ENCODE data around the gene XRCC4.

Gene XRCC4

GRCh38 chr5:83172011-83172410 is 94.7 kb downstream of the XRCC4 start:
- DNase-seq (ENCODE audit: low read depth in 1 of 2, low spot score in 1 of 2) = no peak

- DNase-seq (ENCODE audit: low read depth in 1 of 2, low spot score in 1 of 2) = no peak
These were observed 95.3 kb downstream of the XRCC4 start for GRCh38 chr5:83172655-83173054.

- DNase-seq (ENCODE audit: low read depth in 1 of 2, low spot score in 1 of 2) = no peak
These were observed 96.5 kb downstream of the XRCC4 start for GRCh38 chr5:83173826-83174225.

GRCh38 chr5:83177803-83178202 is 100.5 kb downstream of the XRCC4 start:
- no peak for DNase-seq (ENCODE audit: low read depth in 1 of 2, low spot score in 1 of 2)

- DNase-seq (ENCODE audit: low read depth in 1 of 2, low spot score in 1 of 2) = no peak
These were observed 102.6 kb downstream of the XRCC4 start for GRCh38 chr5:83179966-83180365.

- no peak for DNase-seq (ENCODE audit: low read depth in 1 of 2, low spot score in 1 of 2)
These were observed 107.2 kb downstream of the XRCC4 start for GRCh38 chr5:83184534-83184933.

- DNase-seq (ENCODE audit: low read depth in 1 of 2, low spot score in 1 of 2) = no peak
These were observed 115.6 kb downstream of the XRCC4 start for GRCh38 chr5:83192947-83193346.

- no peak for DNase-seq (ENCODE audit: low read depth in 1 of 2, low spot score in 1 of 2)
These were observed 120.1 kb downstream of the XRCC4 start for GRCh38 chr5:83197326-83197967.

- no peak for DNase-seq (ENCODE audit: low read depth in 1 of 2, low spot score in 1 of 2)
These were observed 121.8 kb downstream of the XRCC4 start for GRCh38 chr5:83199126-83199525.

- DNase-seq (ENCODE audit: low read depth in 1 of 2, low spot score in 1 of 2) = no peak
These were observed 127.3 kb downstream of the XRCC4 start for GRCh38 chr5:83204651-83205050.

GRCh38 chr5:83209963-83210362 is 132.6 kb downstream of the XRCC4 start:
- DNase-seq (ENCODE audit: low read depth in 1 of 2, low spot score in 1 of 2) = no peak

- DNase-seq (ENCODE audit: low read depth in 1 of 2, low spot score in 1 of 2) = no peak
These were observed 141.7 kb downstream of the XRCC4 start for GRCh38 chr5:83219077-83219476.

- no peak for DNase-seq (ENCODE audit: low read depth in 1 of 2, low spot score in 1 of 2)
These were observed 142.1 kb downstream of the XRCC4 start for GRCh38 chr5:83219495-83219894.

GRCh38 chr5:83220331-83220730 is 143.0 kb downstream of the XRCC4 start:
- DNase-seq (ENCODE audit: low read depth in 1 of 2, low spot score in 1 of 2) = no peak

GRCh38 chr5:83222906-83223305 is 145.6 kb downstream of the XRCC4 start:
- no peak for DNase-seq (ENCODE audit: low read depth in 1 of 2, low spot score in 1 of 2)

GRCh38 chr5:83227611-83228010 is 150.3 kb downstream of the XRCC4 start:
- DNase-seq (ENCODE audit: low read depth in 1 of 2, low spot score in 1 of 2) = no peak

GRCh38 chr5:83230511-83230910 is 153.2 kb downstream of the XRCC4 start:
- DNase-seq (ENCODE audit: low read depth in 1 of 2, low spot score in 1 of 2) = no peak

GRCh38 chr5:83244516-83244915 is 167.2 kb downstream of the XRCC4 start:
- DNase-seq (ENCODE audit: low read depth in 1 of 2, low spot score in 1 of 2) = no peak

GRCh38 chr5:83245037-83245436 is 167.7 kb downstream of the XRCC4 start:
- no peak for DNase-seq (ENCODE audit: low read depth in 1 of 2, low spot score in 1 of 2)

GRCh38 chr5:83246071-83246470 is 168.7 kb downstream of the XRCC4 start:
- DNase-seq (ENCODE audit: low read depth in 1 of 2, low spot score in 1 of 2) = no peak

- DNase-seq (ENCODE audit: low read depth in 1 of 2, low spot score in 1 of 2) = no peak
These were observed 171.8 kb downstream of the XRCC4 start for GRCh38 chr5:83249156-83249555.

GRCh38 chr5:83251849-83252248 is 174.5 kb downstream of the XRCC4 start:
- DNase-seq (ENCODE audit: low read depth in 1 of 2, low spot score in 1 of 2) = no peak

- no peak for DNase-seq (ENCODE audit: low read depth in 1 of 2, low spot score in 1 of 2)
These were observed 176.4 kb downstream of the XRCC4 start for GRCh38 chr5:83253720-83254119.

GRCh38 chr5:83255268-83255667 is 177.9 kb downstream of the XRCC4 start:
- DNase-seq (ENCODE audit: low read depth in 1 of 2, low spot score in 1 of 2) = no peak

All from stimulated activated CD4-positive, alpha-beta T cell treated with anti-CD3 and anti-CD28 coated beads, Interleukin-15, amount 100 ng/mL, for 1 hour (primary cell).